Central memory CD8-positive, alpha-beta T cell (primary cell): Measurements from ENCODE around the gene KATNAL2.

Source experiments
- ATAC-seq: fragments of 150-1000 bp; cut with Tn5 transposase; replicated peaks from 2 replicates; pipeline ENCODE4 v1.10.0; 2022; ENCODE audit warnings: mild to moderate bottlenecking, moderate FRiP score, moderate number of reproducible peaks; ENCODE audit not compliant: poor library complexity, severe bottlenecking; ENCODE audit errors: extremely low read depth
- DNase-seq, 2 donors: peaks; one replicate each; pipeline ENCODE4 v3.0.0; 2021; ENCODE audit warnings: low spot score in 2 of 2
- H3K27ac Mint-ChIP-seq: one replicate; pipeline ENCODE4 v1.8.0; 2022; ENCODE audit warnings: low read depth, mild to moderate bottlenecking, moderate library complexity, mixed read lengths
- H3K27me3 Mint-ChIP-seq: one replicate; pipeline ENCODE4 v1.8.0; 2022; ENCODE audit warnings: mixed read lengths
- H3K36me3 Mint-ChIP-seq: one replicate; pipeline ENCODE4 v1.8.0; 2022; ENCODE audit warnings: mild to moderate bottlenecking, moderate library complexity, mixed read lengths; ENCODE audit not compliant: insufficient read depth
- H3K4me1 Mint-ChIP-seq: one replicate; pipeline ENCODE4 v1.8.0; 2022; ENCODE audit warnings: mixed read lengths
- H3K4me3 Mint-ChIP-seq: one replicate; pipeline ENCODE4 v1.8.0; 2022; ENCODE audit warnings: mild to moderate bottlenecking, moderate library complexity, mixed read lengths
- H3K9me3 Mint-ChIP-seq: one replicate; pipeline ENCODE4 v1.8.0; 2022; ENCODE audit warnings: mixed read lengths

Gene KATNAL2

GRCh38 chr18:47067648-47068047 is 150.2 kb downstream of the KATNAL2 start:
- ATAC-seq (no peak), DNase-seq (no peak)
- H3K27me3 Mint-ChIP-seq = peaks cover 9% of the 10 kb centered on the region
- peaks cover 3% of the 10 kb centered on the region for H3K36me3 Mint-ChIP-seq
- no peaks in the 10 kb centered on the region for H3K4me1 Mint-ChIP-seq
- H3K27ac Mint-ChIP-seq = no peak overlapping the region
- no peaks in the 10 kb centered on the region for H3K9me3 Mint-ChIP-seq
- H3K4me3 Mint-ChIP-seq = no peak overlapping the region

- Mint-ChIP-seq H3K4me3 (no peak overlapping the region), H3K9me3 (no peaks in the 10 kb centered on the region), H3K27me3 (no peaks in the 10 kb centered on the region), H3K27ac (no peak overlapping the region), H3K4me1 (no peaks in the 10 kb centered on the region), H3K36me3 (no peaks in the 10 kb centered on the region)
- no peak for ATAC-seq
- DNase-seq = no peak
These were observed 157.9 kb downstream of the KATNAL2 start for GRCh38 chr18:47075098-47075883.

- H3K36me3 Mint-ChIP-seq = no peaks in the 10 kb centered on the region
- no peaks in the 10 kb centered on the region for H3K27me3 Mint-ChIP-seq
- DNase-seq (no peak), ATAC-seq (no peak)
- H3K9me3 Mint-ChIP-seq = no peaks in the 10 kb centered on the region
- H3K4me3 Mint-ChIP-seq = no peak overlapping the region
- H3K27ac Mint-ChIP-seq = no peak overlapping the region
- no peaks in the 10 kb centered on the region for H3K4me1 Mint-ChIP-seq
These were observed 159.7 kb downstream of the KATNAL2 start for GRCh38 chr18:47077111-47077510.

GRCh38 chr18:47080872-47081271 is 163.5 kb downstream of the KATNAL2 start:
- H3K36me3 Mint-ChIP-seq = peaks cover 2% of the 10 kb centered on the region
- H3K4me1 Mint-ChIP-seq = no peaks in the 10 kb centered on the region
- DNase-seq = no peak
- no peak for ATAC-seq
- H3K27ac Mint-ChIP-seq = no peak overlapping the region
- H3K27me3 Mint-ChIP-seq = no peaks in the 10 kb centered on the region
- H3K9me3 Mint-ChIP-seq = no peaks in the 10 kb centered on the region
- H3K4me3 Mint-ChIP-seq = no peak overlapping the region

DNA sequence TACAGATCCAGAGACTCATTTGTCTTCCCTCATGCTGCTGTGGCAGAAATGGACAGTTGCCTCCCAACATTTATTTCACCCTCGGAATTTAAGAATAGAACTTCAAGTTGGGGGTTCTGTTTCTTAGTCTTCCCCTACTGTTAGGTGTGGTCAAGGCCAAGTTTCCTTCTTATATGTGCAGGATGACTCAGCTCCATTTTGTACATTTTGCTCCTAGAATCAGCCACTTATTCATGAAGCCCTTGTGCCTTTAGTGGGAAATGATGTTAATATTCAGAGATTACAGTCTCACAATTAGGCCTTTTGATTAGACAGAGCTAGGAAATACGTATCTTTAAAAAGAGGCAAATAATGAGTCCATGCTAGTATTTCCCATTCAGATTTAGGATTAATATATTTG is 164.2 kb downstream of the KATNAL2 start:
- no peak overlapping the region for H3K27ac Mint-ChIP-seq
- no peak overlapping the region for H3K4me3 Mint-ChIP-seq
- no peaks in the 10 kb centered on the region for H3K4me1 Mint-ChIP-seq
- no peak for ATAC-seq
- no peak for DNase-seq
- H3K36me3 Mint-ChIP-seq = peaks cover 2% of the 10 kb centered on the region
- no peaks in the 10 kb centered on the region for H3K9me3 Mint-ChIP-seq
- H3K27me3 Mint-ChIP-seq = no peaks in the 10 kb centered on the region

- Mint-ChIP-seq H3K36me3 (peaks cover 6% of the 10 kb centered on the region), H3K9me3 (no peaks in the 10 kb centered on the region), H3K4me3 (no peak overlapping the region), H3K27me3 (no peaks in the 10 kb centered on the region), H3K27ac (no peak overlapping the region), H3K4me1 (no peaks in the 10 kb centered on the region)
- DNase-seq = no peak
- ATAC-seq = no peak
These were observed 170.3 kb downstream of the KATNAL2 start for GRCh38 chr18:47087676-47088075.

DNA sequence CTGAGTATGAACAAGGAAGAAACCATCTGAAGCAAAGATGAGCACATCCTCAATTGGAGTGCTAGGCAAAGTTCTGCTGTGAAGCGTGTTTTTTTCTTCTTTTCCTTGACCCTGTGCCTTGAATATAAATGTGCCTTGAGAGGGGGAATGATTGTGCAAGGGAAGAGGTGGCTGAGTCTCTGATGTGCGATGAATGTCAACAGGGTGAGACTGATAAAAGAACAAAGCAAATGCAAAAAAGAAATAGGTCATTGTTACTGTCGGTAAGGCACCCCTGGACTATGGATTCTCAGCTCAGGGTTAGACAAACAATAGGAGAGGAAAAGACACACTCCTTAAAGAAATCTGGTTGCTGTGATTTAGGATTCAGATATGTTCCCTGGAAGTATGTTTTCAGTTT is 178.4 kb downstream of the KATNAL2 start:
- Mint-ChIP-seq H3K27me3 (no peaks in the 10 kb centered on the region), H3K4me1 (no peaks in the 10 kb centered on the region), H3K9me3 (no peaks in the 10 kb centered on the region), H3K27ac (no peak overlapping the region), H3K36me3 (no peaks in the 10 kb centered on the region), H3K4me3 (no peak overlapping the region)
- ATAC-seq (no peak), DNase-seq (no peak)

GRCh38 chr18:47100212-47100831 is 182.9 kb downstream of the KATNAL2 start:
- no peaks in the 10 kb centered on the region for H3K36me3 Mint-ChIP-seq
- no peaks in the 10 kb centered on the region for H3K4me1 Mint-ChIP-seq
- peak; percentile 35 to 40 for DNase-seq
- no peak overlapping the region for H3K4me3 Mint-ChIP-seq
- no peak for ATAC-seq
- no peaks in the 10 kb centered on the region for H3K27me3 Mint-ChIP-seq
- H3K9me3 Mint-ChIP-seq = no peaks in the 10 kb centered on the region
- peak overlapping the region; percentile 27 for H3K27ac Mint-ChIP-seq

DNA sequence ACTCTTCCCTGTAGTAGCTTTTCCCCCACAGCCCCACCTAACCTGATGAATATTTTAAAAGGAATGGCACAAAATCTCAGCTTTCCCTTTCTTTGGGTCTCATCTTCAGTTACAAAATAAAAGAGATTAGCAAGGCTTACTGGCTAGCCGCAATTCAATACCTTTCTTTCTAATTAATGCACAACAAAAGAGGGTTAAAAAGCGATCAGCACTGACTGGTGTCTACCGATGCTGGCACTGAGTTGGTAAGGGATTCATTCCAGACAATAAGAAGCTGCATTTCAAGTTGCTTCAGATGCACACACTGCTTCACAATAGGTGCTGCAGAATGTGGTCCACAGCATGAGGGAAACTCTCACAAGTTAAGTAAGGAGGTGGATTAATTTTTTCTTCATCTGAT is 191.0 kb downstream of the KATNAL2 start:
- H3K9me3 Mint-ChIP-seq = no peaks in the 10 kb centered on the region
- DNase-seq (no peak), ATAC-seq (no peak)
- H3K4me3 Mint-ChIP-seq = no peak overlapping the region
- H3K27me3 Mint-ChIP-seq = no peaks in the 10 kb centered on the region
- H3K36me3 Mint-ChIP-seq = peaks cover 27% of the 10 kb centered on the region
- H3K4me1 Mint-ChIP-seq = no peaks in the 10 kb centered on the region
- no peak overlapping the region for H3K27ac Mint-ChIP-seq

- Mint-ChIP-seq H3K4me3 (no peak overlapping the region), H3K27me3 (no peaks in the 10 kb centered on the region), H3K36me3 (peaks cover 29% of the 10 kb centered on the region), H3K27ac (no peak overlapping the region), H3K9me3 (no peaks in the 10 kb centered on the region), H3K4me1 (no peaks in the 10 kb centered on the region)
- ATAC-seq = no peak
- DNase-seq = no peak
These were observed 191.6 kb downstream of the KATNAL2 start for GRCh38 chr18:47108998-47109405.

- no peak overlapping the region for H3K27ac Mint-ChIP-seq
- H3K4me1 Mint-ChIP-seq = no peaks in the 10 kb centered on the region
- no peak overlapping the region for H3K4me3 Mint-ChIP-seq
- H3K36me3 Mint-ChIP-seq = peaks cover 32% of the 10 kb centered on the region
- H3K9me3 Mint-ChIP-seq = no peaks in the 10 kb centered on the region
- no peaks in the 10 kb centered on the region for H3K27me3 Mint-ChIP-seq
- ATAC-seq = no peak
- DNase-seq = no peak
These were observed 192.3 kb downstream of the KATNAL2 start for GRCh38 chr18:47109720-47110119.

- Mint-ChIP-seq H3K4me1 (no peaks in the 10 kb centered on the region), H3K27me3 (no peaks in the 10 kb centered on the region), H3K27ac (no peak overlapping the region), H3K4me3 (no peak overlapping the region), H3K36me3 (peaks cover 37% of the 10 kb centered on the region), H3K9me3 (no peaks in the 10 kb centered on the region)
- ATAC-seq (no peak), DNase-seq (no peak)
These were observed 193.3 kb downstream of the KATNAL2 start for GRCh38 chr18:47110492-47111274.
